Esophagus muscularis mucosa (tissue), 4 donors: ENCODE data around the gene HBZ.

Source experiments
- CTCF ChIP-seq, 3 experiments: fragments of 200-600 bp in 2 of 3; fragments of 450-650 bp in 1 of 3; sonication (generic) in 2 of 3; IDR thresholded peaks; one replicate each; pipeline ENCODE4 v1.5.1; 2017 to 2019; ENCODE audit warnings: antibody characterized with exemption in 3 of 3, mild to moderate bottlenecking in 2 of 3, moderate library complexity in 1 of 3
- EP300 ChIP-seq: sonication (generic); formaldehyde crosslinking; IDR thresholded peaks from one replicate; pipeline ENCODE4 v1.6.1; 2017; ENCODE audit warnings: antibody characterized with exemption
- POLR2A ChIP-seq: fragments of 450-650 bp; IDR thresholded peaks from one replicate; pipeline ENCODE4 v1.6.1; 2017; ENCODE audit warnings: antibody characterized with exemption, moderate library complexity, mild to moderate bottlenecking, low read depth
- POLR2AphosphoS5 ChIP-seq, 2 donors: sonication (generic); formaldehyde crosslinking; IDR thresholded peaks; one replicate each; pipeline ENCODE4 v1.6.1; 2017; ENCODE audit warnings: antibody characterized with exemption in 2 of 2

DNA sequence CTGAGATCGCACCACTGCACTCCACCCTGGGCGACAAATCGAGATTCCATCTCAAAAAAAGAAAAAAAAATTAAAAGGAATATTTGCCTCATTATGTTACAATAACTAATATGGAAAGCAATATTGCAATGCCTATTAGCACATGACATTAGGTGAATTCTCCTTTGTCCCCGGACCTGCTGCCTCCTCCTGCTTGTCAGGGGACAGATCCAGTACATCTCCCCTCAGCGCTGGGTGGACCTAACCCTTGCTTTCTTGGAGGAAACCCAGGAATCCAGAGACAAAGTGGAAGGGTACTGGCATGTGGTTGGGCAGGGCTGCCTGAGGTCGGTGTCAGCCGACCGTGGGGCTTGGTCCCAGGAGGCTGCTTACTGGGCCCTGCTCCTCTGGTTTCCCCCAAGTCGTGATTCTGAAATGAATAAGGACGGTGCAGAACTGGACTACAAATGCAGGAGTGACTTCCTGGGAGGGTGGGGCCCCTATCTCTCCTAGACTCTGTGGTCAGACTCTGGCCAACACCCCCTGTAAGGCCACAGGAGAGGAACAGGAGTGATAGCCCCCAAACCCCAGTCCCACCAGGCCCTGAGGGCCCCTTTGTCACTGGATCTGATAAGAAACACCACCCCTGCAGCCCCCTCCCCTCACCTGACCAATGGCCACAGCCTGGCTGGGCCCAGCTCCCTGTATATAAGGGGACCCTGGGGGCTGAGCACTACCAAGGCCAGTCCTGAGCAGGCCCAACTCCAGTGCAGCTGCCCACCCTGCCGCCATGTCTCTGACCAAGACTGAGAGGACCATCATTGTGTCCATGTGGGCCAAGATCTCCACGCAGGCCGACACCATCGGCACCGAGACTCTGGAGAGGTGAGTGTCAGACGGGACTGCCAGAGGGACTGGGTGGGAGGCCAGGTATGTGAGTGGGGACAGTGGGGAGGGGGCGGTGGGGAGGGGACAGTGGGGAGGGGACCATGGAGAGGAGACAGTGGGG, at the start of gene HBZ:
- TF ChIP-seq POLR2A (no peak), CTCF (IDR thresholded peaks at IDR 0.05) (no peak), EP300 (no peak), POLR2AphosphoS5 (IDR thresholded peaks at IDR 0.05) (no peak)
